Glomerular endothelial cell (primary cell): ENCODE results near the gene PFDN5. TPM values are rescaled to one million over a fixed set of nuclear protein-coding genes. Genes with fewer than 3 reads are reported as not detected.
"Not testable (repeated sequence)": the region's sequence is repeated elsewhere in the genome, so short reads cannot be mapped to it uniquely, and the experiment has no call there.

Experiments used
- DNase-seq: peaks from one replicate; pipeline ENCODE4 v3.0.0-alpha.2; 2011; ENCODE audit warnings: low read depth, low spot score; ENCODE audit errors: extremely low read depth
- total RNA-seq: library from RNA; depleted of rRNA; stranded (reverse); fragments of >200 nt; gene quantifications from 2 replicates; pipeline ENCODE4 v1.2.3, GENCODE V29; 2015

Gene PFDN5
- total RNA-seq, 1 donor from 2014 or later: 344 TPM

DNA sequence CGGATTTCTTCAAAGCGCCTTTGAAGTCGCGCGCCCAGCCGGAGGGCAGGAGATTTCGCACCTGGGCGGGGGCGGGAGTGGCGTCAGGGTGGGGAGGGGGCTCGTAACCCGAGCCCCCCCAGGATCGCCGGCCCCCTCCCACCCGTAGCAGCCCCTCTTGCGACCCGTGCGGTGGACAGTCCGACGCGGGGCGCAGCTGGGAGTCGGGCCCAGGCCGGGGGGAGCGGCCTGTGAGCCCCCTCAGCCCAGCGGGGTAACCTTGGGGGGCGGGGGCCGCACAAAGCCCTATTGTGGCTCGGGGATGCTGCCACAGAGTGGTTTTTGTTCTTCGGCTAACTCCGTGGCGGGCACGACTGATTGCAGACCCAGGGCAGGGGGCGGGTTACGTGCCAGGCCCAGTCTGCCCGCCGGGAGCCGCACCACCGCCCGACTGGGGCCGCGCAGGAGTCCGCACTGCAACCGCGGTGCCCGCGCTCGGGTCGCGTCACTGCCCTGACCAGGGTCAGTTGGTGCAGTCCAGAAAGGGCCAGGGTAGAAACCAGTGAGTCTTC, 30.2 kb downstream of the PFDN5 start:
- DNase-seq: no peak

DNA sequence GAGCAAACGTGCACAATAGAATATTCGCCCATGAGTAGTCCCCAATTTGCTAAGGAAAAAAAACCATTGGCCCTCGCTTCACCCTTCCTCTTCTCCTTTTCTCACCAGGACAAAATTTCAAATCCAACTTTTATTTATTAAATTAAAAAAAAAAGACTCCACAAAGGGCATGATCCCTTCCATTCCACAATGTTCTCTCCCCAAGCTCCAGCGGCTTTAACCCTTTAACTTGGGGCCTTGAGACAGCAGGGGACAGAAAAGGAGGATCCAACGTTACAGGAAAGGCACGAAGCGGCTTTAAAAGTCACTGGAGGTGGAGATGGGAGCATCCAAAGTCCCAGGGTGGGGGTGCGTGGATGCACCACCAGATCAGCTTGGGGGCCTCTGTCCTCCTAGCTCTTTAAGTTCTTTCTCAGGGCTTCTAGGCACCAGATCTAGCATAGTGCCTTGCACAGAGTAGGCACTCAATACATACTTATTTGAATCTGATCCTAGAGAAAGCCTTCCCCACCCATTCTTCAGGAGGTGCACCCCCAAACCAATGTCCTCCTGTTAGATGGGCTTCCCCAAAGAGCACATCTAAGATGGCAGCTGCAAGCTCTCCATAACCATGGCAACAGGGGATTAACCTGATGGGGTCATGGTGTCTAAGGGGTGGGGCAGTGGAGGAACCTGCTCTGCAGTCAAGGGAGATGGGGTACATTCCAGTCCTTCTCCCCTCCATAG, 31.3 kb downstream of the PFDN5 start:
- no peak for DNase-seq

DNA sequence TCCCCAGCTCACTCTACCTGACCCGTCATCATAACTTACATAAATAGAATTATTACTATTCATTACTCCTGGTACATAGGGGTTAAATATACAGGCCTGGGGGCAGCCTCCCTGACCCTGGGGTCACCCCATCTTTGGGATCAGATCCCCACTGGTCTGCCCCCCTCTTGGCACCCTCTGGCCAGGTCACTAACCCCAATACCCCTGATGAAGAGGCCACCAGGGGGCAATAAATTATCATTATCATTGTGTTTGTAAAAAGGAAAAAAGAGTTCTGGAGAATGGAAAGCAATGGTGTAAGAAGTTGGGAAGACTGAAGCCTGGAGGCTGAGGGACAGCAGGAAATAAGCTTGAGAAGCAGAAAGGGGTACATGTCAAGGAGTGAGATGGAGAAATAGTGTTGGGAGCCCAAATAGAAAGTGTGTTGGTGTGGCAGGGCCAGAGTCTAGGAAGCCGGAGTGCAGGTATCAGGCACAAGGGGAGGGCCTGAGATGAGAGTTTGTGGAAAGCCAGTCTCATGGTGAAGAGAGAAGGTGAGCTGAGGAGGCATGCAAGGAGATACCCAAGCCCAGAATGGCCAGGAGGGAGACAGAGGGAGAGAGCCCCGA, 32.2 kb downstream of the PFDN5 start:
- DNase-seq: no peak

DNA sequence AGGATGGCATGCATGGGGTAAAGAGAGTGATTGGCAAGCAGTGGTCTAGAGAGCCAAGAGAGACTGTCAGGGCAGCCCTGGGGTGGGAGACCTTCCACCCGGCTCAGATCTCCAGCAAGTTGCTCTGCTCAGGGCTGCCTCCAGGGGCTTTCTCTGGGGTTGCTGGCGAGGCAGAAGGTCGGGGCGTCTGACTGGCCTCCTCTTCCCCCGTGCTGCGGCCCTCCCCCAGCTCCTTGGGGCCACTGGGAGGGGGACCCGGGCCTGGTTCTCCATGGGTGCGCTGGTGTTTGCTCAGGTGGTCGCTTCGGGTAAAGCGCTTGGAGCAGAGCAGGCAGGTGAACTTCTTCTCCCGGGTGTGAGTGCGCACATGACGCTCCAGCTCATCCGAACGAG, 32.7 kb downstream of the PFDN5 start:
- DNase-seq: no peak

DNA sequence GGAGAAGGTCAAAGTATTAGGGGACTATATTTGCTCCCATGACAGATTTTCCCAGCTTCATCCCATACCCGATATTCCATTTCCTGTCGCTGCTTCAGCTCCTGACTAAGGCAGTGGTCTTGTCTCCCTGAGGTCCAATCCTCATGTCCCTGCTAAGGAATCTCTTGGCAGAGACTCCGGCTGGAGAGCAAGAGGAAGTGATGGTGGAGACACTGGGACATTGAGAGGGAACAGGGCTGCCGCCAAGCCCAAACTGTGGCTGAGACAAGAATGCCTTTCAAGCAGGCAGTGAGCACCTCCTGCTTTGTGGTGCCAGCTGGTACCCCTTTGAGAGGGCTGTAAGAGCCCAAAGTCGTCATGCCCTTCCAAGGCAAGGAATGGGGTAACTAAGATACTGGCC, 35.3 kb downstream of the PFDN5 start:
- DNase-seq: no peak

DNA sequence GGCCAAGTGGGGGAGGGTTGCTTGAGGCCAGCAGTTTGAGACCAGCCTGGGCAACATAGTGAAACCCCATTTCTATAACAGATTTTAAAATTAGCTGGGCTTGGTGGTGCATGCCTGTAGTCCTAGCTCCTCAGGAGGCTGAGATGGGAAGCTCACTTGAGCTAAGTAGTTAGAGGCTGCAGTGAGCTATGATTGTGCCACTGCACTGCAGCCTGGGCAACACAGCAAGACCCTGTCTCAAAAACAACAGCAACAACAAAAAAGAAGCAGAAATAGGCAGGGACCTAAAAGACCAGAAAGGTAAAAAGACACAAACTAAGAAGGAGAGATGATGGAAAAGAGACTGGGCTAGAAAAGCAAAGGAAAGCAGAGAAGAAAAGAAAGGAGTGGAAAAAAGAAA, 37.0 kb downstream of the PFDN5 start:
- DNase-seq: not testable (repeated sequence)

DNA sequence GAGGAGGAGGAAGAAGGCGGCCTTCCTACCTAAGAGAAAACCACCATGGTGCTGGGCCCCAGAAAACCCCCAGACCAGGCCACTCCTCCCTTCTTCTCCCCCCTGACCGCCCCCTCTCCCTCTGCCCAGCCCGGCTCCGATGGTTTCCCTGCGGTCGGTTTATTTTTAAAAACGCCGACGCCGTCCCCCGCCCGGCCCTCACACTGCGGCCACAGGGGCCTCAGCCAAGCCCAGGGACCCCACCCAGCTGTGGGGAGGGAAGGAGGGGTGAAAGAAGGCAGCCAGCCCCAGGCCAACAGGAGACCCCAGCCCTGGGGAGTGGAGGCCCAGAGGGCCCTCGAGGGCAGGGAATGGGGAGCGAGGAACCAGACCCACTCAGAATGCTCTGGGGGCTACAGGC, 37.4 kb downstream of the PFDN5 start:
- DNase-seq: no peak

DNA sequence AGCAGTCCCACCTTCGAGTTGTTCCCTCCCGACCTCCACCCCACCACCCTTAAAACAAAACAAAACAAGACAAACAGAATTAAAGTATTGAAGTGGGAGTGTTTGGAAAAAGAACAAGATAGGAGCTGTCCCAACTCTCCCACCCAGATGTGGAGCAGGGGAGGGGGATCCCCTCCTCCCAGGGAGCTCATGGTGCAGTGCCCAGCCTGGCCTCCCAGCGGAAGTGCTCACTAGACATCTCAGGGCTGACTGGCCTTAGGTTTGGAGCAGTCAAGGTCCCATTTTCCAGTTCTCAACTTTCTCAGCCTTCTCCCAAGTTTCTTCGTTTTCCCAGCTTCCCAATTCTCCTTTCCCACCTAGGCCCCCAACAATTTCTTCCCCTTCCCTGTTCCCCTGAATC, 37.9 kb downstream of the PFDN5 start:
- DNase-seq: no peak

DNA sequence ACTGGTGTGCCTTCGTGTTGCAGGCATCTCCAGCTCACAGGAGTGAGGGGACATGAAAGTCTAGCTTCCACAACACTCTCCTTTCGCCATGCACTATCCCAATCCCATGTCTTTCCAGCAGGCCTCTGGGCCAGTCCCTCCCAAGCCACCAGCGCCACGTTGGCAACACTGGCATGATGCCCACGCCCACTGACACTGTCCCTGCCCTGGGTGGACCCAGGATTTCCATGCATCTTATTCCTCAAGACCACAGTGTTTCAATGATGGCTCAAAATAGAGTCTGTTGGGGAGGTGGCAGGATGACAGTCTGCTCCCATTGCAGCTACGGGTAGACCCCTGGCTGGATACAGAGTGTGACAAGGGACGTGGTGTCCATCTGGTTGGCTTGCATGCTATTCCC, 38.5 kb downstream of the PFDN5 start:
- no peak for DNase-seq

DNA sequence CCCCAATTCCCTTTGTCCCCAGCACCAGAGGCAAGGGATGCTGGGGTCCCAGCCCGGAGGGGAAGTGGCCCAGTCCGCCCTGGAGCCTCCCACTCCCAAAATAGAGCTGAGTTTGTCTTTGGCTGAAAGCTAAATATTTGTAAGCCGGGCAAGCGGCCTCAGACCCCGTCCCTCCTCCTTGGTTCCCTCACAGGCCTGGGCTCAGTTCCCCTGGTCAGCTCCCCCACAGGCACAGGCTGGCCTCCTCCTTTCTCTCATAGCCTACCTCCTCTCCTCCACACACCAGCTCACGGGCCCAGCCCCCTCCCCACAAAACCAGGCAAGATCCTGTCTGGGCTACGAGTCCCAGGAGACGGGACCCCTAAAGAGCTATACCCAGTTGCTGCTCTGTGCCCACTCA, 39.5 kb downstream of the PFDN5 start:
- no peak for DNase-seq

DNA sequence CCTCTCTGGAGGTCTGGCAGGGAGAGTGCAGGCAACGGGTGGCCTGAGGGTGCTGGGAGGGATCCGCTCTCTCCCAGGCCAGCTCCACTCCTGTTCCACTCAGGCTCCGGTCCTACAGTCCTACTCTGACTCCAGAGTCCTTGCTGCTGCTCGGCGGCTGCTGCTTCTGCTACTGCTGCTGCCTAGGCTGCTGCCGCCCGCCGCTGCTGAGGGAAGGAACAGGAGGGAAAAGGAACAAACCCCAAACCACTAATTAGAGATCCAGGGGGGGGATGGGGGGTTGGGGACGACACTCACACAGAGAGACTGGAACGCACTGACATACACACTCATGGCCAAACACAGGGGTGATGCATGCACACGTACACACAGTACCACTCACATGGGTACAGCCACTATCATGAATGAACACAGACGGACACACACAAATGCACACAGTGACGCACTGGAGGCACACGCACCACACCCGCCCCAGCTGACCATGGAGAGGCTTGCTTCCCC, 40.9 kb downstream of the PFDN5 start, which contains the start of gene SP7:
Gene SP7 (minus strand): TSS at position 174 of the 501 bp plus-strand sequence. CDS start 708 bp downstream, outside the sequence.
- DNase-seq: no peak

DNA sequence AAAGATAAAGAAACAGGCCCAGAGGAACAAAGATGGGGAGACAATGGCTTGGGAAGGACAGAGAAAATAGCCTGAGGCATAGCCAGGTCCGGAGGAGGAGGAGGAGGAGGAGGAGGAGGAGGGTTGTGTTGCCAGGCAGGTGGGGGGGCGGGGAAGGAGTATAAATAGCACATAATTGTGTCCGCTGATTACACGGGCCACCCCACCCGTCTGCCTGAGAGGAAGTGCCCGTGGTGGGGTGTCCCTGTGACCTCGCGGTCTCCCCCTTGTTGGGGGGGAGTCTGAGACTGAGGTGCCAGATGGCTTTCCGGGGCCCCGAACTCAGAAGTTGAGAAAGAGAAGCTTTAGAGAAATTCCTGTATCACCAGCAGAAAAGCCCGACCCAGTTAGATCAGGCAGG, 42.7 kb downstream of the PFDN5 start:
- no peak for DNase-seq

DNA sequence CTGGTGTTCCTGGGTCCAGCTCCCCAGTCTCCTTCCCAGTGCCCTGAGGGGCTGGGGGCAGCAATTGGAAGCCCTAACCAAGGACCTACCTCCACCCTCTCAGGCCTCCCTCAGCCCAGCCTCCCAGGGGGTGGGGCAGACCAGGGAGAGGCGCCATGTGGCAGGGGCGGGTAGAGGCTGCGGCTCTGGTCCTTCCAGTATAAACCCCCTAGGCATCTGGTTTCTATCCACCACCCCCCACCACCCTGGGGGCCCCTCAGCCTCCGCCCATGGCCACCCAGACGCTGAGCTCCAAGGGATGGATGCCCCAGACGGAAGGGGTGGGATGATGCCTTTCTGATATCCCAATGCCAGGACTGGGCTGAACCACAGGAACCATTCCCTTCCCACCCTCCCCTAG, 43.6 kb downstream of the PFDN5 start:
- no peak for DNase-seq

DNA sequence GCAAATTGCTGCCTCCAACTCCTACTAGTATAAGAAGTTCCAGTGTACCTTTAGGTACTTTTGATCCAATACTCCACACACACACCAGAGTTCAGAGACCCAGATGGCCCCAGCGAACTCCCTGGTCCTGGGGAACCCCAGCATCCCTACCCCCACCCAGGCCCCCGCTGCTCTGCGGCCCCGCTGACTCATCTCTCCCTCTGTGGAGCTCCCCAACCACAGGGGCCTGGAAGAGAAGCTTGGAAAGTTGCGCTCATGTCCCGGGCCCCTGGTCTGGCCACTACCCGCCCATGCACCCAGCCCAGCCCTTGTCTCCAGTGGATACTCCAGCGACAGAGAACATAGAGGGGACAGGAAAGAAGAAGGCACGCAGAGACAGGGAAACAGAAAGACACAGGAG, 45.1 kb downstream of the PFDN5 start:
- no peak for DNase-seq

DNA sequence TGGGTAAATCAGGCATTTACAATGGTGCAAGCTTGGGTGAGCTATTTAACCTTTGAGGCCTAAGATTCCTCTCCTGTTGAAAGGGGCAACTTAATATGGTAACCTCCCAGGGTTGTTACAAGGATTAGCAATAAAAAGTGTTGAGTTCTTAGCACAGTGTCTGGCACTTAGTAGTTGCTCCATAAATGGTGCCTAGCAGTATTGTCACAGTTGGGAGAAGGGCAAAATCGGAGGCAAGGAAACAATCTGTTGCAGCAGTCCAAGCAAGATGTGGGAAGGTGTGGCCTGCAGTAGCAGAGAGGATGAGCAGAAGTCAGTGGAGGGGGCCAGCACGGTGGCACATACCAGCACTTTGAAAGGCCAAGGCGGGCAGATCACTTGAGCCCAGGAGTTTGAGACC, 48.1 kb downstream of the PFDN5 start:
- DNase-seq: no peak

DNA sequence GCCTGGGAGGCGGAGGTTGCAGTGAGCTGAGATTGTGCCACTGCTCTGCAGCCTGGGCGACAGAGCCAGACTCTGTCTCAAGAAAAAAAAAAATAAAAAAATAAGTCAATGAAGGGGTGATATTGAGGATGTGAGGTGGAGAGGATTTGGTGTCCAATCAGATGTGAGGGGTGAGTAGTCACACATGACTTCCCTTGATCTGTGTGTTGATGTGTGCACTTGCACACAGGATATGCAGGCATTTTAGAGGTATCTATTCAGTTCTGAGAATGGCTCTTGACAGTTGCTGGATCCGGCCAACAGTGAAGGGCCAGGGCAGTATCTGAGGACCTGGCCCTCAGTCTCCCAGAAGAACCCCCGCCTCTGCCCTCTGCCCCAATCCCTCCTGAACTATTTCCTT, 48.6 kb downstream of the PFDN5 start:
- DNase-seq: no peak

DNA sequence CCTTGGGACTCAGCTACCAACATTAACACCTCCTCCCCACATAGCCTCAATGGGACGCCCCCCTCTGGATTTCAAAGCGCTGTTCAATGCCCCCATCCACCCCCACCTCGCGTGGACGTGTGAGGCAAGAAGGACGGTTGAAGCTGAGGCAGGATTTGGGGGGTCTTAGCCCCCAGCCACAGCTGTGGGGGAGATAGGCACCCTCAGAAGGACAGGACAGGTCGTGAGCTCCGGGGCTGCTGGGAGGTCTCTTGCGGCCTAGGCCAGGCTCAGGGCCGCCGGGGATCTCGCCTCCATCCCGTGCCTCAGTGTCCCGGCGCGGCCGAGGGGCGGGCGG, 49.1 kb downstream of the PFDN5 start:
- DNase-seq: no peak

DNA sequence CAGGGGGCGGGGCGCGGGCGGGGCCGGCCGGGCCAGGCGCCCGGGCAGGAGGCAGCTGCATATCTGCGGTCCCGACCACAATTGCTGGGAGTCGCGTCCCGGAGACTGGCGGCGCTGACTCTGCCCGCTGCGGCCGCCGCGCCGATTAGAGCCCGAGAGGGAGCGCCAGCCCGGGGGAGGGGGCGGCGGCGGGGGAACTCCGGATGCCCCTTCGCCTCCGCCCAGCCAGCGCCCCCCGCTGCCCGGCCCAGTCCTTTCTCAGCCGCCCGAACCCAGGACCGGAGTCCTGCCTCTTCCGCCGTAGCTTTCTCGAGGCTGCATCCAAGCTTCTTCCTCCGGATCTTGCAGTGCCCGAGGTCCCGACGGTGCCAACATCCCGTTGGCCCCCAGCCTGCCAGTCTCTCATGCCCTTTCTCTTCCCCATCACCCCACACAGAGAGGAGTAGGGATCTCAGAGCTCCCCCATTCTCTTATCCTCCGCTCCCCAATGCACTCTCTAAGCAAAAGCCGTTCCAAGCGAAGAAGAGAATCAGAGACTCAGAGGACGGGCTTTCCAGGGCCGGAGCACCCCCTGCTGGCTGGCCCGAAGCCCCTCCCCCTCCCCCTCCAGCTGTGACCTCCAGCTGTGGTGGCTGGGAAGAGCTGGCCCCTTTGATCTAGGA, 49.6 kb downstream of the PFDN5 start:
- DNase-seq: no peak

DNA sequence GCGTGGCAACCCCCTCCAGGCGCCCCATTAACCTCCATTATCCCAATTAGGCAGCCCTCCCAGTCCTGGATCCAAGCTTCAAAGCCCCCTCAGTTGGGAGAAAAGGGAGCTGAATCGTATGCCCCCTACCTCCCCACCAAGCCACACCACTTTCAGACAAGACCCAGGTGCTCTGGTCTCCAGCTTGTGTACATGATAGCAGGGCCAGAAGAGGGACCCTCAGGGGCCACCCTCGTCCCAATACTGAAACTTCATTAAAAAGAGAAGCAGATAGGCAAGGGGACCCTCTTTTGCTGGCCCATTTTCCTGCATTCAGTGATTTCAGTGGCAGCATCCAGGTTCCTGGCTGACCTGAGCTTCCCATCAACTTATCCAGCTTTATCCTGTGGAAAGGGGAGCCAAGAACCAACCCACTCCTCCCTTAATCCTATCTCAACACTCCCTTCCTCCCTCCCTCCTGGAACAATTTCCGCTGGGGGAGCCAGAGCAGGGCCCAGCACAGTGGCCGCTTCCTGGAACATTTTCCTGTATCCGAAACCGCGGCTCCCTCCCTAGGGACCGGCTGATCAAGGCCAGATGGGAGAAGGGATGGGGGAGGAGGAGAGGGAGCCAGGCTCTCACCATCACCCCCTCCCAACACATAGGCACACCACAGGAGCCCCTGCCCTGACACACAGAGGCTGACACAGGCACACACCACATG, 50.3 kb downstream of the PFDN5 start:
- no peak for DNase-seq

DNA sequence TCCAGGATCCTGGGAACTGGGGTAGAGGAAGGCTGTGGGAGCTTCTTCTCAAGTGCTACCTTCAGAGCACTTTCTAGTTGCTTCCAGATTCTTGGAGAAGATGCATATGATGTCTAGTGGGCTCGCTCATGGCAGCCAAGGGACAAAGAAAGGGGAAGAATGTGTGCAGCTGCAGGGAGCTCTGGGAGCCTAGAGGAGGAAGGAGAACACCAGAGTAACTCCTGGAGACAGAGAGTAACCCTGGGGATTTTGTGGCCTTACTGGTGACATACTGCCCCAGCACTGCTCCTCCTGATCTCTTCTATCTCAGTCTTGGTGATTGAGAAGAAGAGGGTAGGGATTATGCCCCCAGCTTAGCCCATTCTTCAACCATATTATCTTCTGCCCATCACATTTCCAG, 51.1 kb downstream of the PFDN5 start:
- DNase-seq: no peak

DNA sequence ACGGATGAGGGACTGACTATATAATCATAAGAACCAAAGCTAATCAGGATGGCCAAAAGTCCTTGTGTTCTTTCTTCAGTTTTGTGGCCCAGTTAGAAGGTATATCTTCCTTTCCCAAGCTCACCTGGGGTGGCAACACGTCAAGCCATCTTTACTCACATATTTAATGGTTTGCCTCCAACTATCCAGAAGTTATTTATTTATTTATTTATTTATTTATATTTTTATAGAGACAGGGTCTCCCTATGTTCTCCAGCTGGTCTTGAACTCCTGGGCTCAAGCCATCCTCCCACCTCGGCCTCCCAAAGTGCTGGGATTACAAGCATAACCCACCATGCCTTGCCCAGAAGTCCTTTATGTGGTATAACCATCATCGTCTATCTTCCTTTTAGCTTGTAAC, 52.6 kb downstream of the PFDN5 start:
- DNase-seq: no peak
